GM18870 (cell line): ENCODE measurements around the gene ENPP3.

Experiments
- ATAC-seq: cut with Tn5 transposase; IDR thresholded peaks from one replicate; pipeline ENCODE4 v1.9.1; 2021; ENCODE audit warnings: moderate library complexity; ENCODE audit not compliant: unreplicated experiment

Gene ENPP3

DNA sequence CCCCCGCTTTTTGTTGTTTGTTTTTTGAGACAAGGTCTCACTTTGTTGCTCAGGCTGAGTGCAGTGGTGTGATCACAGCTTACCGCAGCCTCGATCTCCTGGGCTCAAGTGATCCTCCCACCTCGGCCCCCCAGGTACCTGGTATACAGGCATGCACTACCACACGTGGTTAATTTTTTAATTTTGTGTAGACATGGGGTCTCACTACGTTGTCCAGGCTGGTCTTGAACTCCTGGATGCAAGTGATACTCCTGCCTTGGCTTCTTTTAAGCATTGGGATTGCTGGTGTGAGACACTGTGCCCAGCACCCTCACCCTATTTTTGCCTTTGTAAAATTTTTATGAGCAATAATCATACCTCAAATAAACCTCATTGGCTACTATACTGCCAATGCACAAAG is 5.5 kb downstream of the ENPP3 start:
- no peak for ATAC-seq

DNA sequence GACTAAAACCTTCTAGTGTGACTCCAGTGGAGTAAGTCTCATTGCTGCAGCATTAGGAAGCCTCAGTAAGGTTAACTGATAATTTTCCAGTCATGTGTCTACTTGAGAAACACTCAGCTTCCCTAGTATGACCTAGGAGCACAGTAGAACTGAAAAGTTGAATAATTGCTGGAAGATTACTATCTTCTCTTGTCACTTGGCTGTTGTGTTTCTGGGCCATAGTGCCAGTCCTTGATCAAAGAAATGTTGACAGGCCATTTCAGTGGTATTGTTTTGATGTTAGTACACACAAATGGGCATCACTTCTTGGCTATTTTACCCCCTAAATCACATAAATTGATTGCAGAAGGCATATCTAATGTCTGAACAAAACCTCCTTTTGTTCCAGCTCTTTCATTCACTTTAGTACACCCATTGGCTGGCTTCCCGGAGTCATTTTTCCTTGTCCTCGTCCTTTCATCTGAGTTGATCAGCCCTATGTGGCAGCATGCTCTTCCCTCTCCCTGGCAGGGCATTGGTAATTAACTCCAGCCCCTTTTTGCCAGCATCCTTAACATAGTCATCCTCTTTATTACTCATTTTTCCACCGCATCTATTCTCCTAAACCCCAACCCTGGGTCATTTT is 6.0 kb downstream of the ENPP3 start:
- ATAC-seq = no peak

DNA sequence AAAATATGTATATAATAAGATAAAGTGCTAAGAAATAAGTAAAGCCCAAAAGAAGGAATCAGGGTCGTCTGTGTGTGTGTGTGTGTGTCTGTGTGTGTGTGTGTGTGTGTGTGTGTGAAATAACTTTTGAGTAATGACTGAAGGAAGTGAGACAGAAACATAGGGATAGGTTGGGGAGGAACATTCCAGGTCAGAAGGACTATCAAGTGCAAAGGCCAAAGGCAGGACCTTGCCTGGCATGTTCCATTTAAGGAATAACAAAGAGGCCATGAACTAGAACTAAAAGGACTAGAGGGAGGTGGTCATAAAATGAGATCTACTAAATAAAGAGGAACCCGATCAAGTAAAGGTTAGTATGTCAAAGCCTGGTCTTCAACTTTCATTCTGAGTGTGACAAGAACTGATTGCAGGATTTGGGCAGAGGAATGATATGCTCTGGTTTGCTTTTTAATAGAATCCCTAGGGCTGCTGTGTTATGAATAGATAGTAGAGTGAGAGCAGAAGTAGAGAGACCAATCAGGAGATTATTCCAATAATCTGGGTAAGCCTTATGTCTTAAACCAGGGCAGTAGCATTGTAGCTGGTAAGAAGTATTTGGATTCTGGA is 6.9 kb downstream of the ENPP3 start:
- ATAC-seq = no peak

DNA sequence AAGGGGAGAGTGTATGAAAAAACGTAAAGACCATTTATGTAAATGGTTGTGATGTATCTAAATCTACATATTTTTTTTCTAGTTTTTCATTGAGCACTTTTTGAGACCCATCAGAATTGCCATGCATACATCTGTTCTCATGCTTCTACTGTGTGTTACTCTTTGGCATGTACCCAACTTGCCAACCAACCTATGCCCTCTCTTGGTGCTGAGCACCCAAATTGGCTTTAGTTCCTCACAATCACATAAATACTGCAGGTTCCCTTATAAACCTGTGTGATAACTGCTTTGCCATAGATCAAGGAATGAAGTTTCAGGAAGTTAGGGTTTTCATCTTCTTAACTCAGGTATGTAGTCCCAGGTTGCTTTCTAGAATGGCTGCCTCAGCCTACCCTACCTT is 7.8 kb downstream of the ENPP3 start:
- ATAC-seq = no peak

DNA sequence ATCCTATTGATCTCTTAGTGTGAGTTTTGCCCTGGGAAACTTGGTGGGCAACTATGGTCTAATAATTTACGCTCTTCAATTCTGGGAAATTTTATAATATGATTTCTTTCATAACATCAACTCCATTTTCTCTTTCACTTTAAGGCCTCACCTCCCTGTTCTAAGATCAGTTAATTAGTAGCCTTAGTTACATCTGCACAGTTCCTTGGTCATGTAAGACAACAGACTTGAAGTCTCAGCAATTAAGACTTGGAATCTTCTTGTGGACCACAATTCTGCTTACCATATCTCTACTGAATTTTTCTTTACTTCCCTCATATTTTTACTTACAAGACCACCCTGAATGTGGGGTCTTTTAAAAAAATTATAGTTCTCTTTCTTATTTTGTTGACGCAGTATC is 8.7 kb downstream of the ENPP3 start:
- no peak for ATAC-seq

DNA sequence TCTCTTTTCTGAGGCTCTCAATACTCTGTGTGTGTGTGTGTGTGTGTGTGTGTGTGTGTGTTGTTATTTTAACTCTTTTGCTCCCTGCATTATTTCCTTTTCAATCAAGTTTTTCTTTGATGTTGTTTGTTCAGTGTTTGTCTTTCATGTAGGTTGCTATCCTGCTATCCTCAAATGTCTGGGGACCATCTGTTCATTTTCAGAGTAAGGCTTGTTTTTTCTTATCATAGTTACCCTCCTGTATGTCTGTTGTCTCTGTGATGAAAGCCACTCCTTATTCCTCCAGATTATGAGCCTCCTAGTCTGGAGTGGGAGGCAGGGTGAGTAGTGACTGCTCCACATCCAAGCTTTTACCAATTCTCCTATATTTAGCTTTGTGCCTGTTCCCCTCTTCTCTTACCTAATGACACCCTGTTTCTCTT is 9.2 kb downstream of the ENPP3 start:
- no peak for ATAC-seq

DNA sequence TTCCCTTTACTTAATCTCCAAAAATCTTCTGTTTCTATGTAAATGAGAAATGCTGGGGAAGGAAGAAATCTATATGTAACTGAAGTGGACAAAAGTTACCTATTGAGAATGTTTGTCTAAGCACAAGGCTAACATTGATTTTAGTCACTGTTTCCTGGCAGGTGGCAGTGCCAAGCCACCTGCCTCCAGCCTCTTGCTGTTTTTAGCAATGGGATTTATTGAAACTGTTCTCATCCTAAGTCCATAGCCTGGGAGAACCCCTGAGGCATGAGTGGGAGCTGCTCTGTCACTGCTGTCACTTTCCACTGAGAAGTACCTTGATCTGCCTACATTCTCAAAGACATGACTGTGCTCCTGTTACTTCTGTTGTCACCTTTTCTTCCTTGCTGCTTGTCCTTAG is 14.7 kb downstream of the ENPP3 start:
- ATAC-seq = no peak

DNA sequence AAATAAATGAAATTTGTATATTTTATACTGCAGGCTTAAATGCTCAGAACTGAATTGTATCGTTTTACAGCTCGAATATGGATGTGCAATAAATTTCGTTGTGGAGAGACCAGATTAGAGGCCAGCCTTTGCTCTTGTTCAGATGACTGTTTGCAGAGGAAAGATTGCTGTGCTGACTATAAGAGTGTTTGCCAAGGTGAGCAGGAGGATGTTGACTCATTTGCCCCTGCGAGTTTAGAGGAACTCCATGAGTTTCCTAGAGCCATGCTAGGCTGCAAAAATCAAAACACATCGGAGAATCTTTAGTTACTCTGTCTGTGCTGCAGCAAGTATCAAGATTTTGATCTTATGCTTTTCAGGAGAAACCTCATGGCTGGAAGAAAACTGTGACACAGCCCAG is 15.4 kb downstream of the ENPP3 start:
- no peak for ATAC-seq

DNA sequence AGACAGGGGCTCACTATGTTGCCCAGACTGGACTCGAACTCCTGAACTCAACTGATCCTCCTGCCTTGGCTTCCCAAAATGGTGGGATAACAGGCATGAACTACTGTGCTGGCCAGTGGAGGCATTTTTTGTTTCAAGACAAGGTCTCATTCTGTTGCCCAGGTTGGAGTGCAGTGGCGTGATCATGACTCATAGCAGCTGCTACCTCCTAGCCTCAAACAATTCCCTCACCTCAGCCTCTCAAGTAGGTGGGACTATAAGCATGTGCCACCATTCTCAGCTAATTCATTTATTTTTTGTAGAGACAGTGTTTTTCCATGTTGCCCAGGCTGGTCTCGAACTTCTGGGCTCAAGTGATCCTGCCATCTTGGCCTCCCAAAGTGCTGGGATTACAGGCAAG is 17.2 kb downstream of the ENPP3 start:
- no peak for ATAC-seq

DNA sequence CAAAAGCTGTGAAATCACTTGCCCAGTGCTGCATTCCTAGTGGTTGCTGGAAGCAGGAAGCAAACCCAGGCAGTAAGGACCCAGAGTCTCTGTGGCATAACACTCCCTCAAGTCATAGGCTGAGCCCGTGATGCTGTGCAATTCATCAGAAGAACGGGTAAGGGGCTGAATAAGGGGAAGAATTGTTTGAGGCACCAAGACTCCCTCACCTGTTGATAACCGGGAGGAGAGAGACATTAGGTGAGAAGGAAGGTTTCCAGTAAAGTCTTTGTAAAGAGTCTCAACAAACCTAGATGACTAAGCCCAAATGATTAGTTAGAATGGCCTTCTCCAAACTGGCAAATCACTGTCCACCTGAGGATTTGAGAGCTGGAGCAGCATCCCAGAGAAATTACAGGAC is 18.3 kb downstream of the ENPP3 start:
- ATAC-seq = no peak

DNA sequence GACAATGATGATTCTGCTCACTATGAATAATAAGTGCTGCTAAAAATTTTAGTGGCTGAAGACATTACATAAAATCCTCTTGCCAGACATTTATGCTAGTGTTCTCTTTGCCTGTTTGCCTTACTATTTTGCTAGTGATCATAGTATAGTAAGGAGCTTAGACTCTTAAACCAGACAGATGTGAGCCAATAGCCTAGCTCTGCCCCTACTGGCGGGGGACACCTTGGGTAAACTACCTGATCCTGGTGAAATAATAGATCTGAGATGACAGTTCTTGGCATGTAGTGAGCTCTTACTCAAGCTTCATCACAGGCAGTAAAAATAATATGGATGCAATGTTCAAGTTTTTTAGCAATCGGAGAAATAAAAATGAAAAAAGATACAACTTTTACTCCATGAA is 18.8 kb downstream of the ENPP3 start:
- ATAC-seq = no peak

DNA sequence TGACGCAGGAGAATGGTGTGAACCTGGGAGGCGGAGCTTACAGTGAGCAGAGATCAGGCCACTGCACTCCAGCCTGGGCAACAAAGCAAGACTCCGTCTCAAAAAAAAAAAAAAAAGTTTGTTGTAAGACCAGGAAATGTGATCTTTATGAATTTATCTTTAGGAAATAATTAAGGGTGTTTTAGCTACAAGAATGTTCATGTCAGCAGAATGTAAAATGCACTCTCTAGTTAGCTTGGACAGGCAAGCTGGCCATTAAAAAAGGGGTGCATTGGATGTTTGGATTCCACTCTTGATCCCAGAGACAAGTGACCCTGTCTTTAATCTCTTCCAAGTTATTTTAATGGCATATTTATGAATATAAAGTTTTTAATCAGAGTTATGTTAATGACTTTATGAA is 19.6 kb downstream of the ENPP3 start:
- ATAC-seq = no peak

DNA sequence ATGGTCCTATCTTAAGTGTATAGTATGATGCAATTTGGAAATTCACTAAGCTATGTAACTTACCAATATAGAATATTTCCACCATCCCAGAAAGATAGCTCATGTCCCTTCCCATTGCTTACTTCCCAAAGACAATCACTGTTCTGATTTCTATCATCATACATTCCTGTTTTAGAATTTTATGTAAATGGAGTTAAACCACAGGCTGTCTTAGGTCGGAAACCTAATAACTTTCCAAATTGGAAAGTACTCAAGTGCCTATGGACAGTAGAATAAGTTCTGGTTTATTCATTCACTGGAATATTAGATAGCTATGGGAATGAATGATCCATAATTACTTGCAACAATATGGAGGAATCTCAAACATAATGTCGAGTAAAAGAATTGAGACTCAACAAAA is 20.1 kb downstream of the ENPP3 start:
- ATAC-seq = no peak

DNA sequence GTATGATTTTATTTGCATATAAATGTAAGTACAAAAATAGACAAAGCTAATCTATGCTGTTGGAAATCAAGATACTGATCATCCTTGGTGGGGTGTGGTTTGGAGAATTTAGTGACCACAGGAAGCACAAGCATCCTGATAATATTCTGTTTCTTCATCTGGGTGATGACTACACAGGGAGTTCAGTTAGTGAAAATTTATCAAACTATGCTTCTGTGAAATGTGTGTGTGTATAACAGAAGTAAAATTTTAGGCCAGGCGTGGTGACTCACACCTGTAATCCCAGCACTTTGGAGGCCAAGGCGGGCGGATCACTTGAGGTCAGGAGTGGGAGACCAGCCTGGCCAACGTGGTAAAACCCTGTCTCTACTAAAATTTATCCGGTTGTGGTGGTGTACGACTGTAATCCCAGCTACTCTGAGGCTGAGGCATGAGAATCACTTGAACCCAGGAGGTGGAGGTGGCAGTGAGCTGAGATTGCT is 20.6 kb downstream of the ENPP3 start:
- no peak for ATAC-seq

DNA sequence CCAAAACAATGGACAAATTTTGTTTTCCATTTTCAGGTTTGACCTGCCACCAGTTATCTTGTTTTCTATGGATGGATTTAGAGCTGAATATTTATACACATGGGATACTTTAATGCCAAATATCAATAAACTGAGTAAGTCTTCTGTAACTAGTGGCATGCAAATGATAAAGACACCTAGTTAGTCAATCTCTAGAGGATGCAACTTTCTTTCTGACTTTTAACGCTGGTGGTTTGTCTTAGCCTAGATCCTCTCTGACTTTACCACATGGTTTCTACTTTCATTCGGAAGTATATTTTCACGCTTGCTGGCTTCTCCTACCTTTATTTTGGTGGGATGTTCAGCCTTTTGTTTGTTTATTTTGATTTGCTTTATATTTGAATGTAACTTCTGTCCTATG is 21.2 kb downstream of the ENPP3 start:
- ATAC-seq = no peak

DNA sequence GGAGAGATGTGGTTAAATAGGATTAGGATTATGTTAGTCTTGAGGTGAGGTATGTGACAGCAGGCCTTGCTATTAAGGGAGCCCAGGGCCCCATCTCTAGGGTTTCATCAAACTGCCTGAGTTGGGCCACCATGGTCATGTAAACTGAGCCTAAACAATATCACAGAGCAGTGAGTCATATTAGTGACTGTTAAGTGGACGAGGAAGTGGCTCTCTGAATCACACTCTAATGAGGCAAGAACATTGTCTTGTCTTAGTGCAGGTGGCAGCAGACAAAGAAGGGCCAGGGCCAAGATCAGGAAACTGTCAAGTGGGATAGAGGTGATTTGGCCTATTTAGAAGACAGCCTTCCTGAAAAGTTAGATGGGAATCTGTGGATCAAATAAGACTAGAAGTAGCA is 23.1 kb downstream of the ENPP3 start:
- ATAC-seq = no peak

DNA sequence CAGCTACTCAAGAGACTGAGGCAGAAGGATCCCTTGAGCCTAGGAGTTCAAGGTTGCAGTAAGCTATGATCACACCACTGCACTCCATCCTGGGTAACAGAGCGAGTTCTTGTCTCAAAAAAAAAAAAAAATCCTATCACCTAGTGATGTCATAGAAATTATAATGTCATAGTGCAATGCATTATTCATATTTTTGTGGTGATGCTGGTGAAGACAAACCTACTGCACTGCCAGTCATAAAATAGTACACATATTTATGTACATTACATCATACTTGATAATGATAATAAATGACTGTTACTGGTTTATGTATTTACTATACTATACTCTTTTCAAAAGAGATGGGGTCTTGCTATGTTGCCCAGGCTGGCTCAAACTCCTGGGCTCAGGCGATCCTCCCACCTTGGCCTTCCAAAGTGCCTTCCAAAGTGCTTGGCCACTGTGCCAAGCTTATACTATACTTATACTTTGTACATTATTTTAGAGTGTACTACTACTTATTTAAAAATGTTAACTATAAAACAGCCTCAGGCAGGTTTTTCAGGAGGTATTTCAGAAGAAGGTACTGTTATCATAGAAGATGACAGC is 26.6 kb downstream of the ENPP3 start:
- no peak for ATAC-seq

DNA sequence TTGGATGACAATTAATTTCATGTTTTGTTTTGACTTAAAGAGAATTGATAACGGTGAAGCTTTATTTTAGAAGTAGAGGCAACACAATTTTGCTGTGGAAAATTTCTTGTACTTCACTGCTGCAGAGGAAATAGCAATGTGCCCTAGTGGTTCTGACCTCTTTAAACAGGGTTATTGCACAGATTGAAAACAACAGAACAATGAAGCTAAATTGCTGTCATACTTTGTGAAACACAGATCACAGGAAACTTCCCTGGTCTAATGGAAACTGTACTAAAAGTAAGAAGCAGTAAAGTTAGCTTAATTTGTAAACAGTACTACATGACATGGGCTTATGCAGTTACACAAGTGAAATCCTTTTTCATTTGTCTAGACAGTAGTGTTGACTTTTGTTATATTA is 32.8 kb downstream of the ENPP3 start:
- ATAC-seq = no peak

DNA sequence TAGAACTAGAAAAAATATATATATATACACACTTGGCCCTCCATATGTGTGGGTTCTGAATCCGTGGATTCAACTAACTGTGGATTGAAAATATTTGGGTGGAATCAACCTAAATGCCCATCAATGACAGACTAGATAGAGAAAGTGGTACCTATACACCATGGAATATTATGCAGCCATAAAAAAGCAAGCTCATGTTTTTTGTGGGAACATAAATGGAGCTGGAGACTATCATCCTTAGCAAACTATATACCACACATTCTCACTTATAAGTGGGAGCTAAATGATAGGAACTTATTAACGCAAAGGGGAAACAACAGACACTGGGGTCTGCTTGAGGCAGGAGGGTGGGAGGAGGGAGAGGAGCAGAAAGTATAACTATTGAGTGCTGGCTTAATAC is 36.1 kb downstream of the ENPP3 start:
- no peak for ATAC-seq

DNA sequence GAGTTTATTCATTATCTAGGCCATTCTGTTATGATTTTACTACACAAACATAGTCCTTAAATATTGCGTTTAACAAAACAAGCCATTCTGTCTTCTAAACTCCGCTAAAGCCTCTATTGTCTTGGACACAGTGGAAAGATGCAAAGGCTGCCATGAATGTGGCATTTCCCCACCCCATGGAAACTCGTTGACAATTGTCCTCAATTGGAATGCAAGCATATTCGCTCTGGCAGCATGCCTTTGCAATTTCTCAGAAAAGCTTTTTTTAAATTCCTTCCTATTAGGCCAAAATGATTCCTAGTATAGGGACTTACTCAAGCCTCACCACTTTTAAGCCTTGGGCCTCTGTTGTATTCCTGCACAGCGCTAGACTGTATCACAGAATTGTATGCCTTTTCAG is 41.3 kb downstream of the ENPP3 start:
- no peak for ATAC-seq

DNA sequence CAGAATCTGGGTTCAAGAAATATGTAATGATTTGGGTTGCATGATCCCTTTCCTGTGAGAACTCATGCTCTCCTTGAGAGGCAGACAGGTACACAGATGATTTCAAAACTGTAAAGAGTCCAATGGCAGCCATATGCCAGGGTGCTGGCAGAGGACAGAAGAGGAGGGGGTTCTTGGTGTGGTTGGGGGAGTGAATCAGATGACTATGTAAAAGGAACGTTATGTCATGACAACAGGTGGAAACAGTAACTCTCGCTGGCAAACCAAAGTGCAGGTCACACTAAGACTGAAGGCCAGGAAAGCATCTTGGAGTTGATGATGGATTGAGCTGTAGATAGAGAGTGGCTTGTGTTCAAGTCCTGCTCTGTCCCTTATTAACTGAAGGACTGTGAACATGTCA is 43.8 kb downstream of the ENPP3 start:
- no peak for ATAC-seq

DNA sequence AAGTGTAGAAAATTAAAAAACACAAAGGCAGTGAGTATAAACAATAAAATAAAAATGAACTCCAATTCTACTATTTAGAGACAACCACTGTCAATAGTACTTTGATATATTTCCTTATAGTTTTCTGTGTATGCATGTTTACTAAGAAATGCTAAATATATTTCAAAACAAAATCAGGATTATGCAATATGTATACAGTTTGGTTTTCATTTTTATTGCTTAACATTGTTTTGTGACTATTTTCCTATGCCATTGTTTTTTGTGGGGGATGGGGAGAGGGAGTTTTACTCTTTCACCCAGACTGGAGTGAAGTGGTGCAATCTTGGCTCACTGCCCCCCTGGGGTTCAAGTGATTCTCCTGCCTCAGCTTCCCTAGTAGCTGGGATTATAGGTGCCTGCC is 44.5 kb downstream of the ENPP3 start:
- ATAC-seq = no peak

DNA sequence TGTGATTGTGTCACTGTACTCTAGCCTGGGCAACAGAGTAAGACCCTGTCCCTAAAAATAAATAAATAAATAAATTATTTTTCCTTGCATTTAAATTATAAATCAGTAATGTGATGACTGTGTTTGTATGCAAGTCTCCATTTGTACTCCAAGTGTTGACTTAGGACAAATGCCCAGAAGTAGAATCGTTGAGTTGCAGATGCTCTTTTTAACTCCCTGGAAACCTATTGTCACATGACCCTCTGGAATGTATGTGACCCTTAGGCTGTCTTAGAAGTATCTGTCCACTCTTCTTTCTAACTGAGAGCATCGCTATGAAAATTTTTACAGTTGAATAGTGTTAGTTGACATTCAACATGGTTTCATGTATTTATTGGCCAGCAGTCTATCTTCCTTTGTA is 45.3 kb downstream of the ENPP3 start:
- ATAC-seq = no peak
